ENCODE data around the gene LRGUK.

- TF ChIP-seq CTCF (IDR thresholded peaks at IDR 0.05) (no peak), POLR2A (IDR thresholded peaks at IDR 0.05) (no peak)
Measured at GRCh38 chr7:134212576-134213546, 85.7 kb downstream of the LRGUK start.
